ENCODE results near the gene RNF11. TPM values are rescaled to one million over a fixed set of nuclear protein-coding genes. Genes with fewer than 3 reads are reported as not detected.

Gene RNF11
- total RNA-seq, 1 experiment from 2014 or later = 67.5 TPM

DNA sequence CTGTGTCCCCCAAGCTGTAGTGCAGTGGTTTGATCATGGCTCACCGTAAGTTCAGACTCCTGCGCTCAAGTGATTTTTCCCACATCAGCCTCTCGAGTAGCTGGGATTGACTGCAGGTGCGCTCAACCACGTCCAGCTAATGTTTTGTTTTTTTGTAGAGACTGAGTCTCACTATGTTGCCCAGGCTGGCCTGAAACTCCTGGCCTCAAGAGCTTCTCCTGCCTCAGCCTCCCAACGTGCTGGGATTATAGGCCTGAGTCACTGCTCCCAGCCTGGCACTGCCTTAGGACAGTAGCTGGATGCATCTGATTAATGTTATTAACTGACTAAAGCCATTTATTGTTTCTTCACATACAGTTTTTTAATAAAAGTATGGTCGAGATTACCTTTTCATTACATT lies 40.2 kb downstream of the RNF11 start:
- Histone ChIP-seq H3K36me3 (ENCODE audit: insufficient read depth, low read length, poor library complexity, severe bottlenecking) (peaks cover 12% of the 10 kb centered on the region), H3K4me1 (ENCODE audit: insufficient read depth, low read length, poor library complexity, severe bottlenecking) (peaks cover under 1% of the 10 kb centered on the region), H3K27ac (ENCODE audit: low read depth, low read length, poor library complexity, severe bottlenecking) (no peak overlapping the region), H3K27me3 (replicated peaks; ENCODE audit: insufficient read depth, low read depth, low read length, poor library complexity) (no peaks in the 10 kb centered on the region), H3K4me3 (ENCODE audit: low read depth, low read length, poor library complexity, severe bottlenecking) (no peak overlapping the region), H3K9me3 (ENCODE audit: low read depth, low read length, poor library complexity, severe bottlenecking) (no peaks in the 10 kb centered on the region)
- POLR2A ChIA-PET (ENCODE audit: low non-redundant PET) = no interaction called here
- no peak for TF ChIP-seq EZH2 (IDR thresholded peaks at IDR 0.05; ENCODE audit: borderline replicate concordance, low read depth, low read length, poor library complexity, severe bottlenecking)
- TF ChIP-seq CTCF (conservative IDR thresholded peaks at IDR 0.05; ENCODE audit: low read depth, low read length) = no peak
- BruUV-seq (replicated peaks) = no TSS peak
- CTCF ChIA-PET = interaction anchor here (0.5 kb wide), 1 partner anchor 25 kb away, joined by 9 read pairs; no protein-coding TSS in a partner anchor
- DNase-seq (ENCODE audit: low spot score) = no peak
- intact Hi-C loops (cut with micrococcal nuclease; ENCODE audit: unreplicated experiment) = no loop called here

DNA sequence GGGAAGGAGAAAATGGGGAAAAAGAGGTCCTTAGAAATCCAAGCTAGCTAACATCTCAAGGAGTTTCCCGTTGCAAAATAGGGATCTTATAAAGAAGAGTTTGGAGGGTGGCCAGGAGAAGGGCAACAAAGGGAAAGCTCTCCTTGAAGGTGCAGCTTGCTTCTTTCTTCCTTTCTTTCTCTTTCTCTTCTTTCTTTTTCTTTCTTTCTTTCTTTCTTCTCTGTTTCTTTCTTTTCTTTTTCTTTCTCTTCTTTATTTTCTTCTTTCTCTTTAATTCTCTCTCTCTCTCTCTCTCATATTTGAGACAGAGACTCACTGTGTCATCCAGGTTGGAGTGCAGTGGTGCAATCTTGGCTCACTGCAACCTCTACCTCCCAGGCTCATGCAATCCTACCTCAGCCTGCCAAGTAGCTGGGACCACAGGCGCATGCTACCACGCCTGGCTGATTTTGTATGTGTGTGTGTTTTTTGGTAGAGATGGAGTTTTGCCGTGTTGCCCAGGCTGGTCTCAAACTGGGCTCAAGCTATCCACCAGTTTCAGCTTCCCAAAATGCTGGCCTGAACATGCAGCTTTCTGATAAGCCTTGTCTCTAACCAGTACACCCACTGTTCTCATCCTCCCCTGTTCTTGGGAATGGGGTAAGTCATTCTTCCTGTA lies 44.4 kb downstream of the RNF11 start:
- POLR2A ChIA-PET (ENCODE audit: low non-redundant PET) = no interaction called here
- no peak for DNase-seq (ENCODE audit: low spot score)
- no peaks in the 10 kb centered on the region for H3K9me3 ChIP-seq (ENCODE audit: low read depth, low read length, poor library complexity, severe bottlenecking)
- no peak overlapping the region for H3K4me3 ChIP-seq (ENCODE audit: low read depth, low read length, poor library complexity, severe bottlenecking)
- no peak overlapping the region for H3K27ac ChIP-seq (ENCODE audit: low read depth, low read length, poor library complexity, severe bottlenecking)
- no peaks in the 10 kb centered on the region for H3K27me3 ChIP-seq (replicated peaks; ENCODE audit: insufficient read depth, low read depth, low read length, poor library complexity)
- TF ChIP-seq EZH2 (IDR thresholded peaks at IDR 0.05; ENCODE audit: borderline replicate concordance, low read depth, low read length, poor library complexity, severe bottlenecking) = no peak
- TF ChIP-seq CTCF (conservative IDR thresholded peaks at IDR 0.05; ENCODE audit: low read depth, low read length) = no peak
- no TSS peak for BruUV-seq (replicated peaks)
- CTCF ChIA-PET = no interaction called here
- H3K36me3 ChIP-seq (ENCODE audit: insufficient read depth, low read length, poor library complexity, severe bottlenecking) = no peaks in the 10 kb centered on the region
- no peaks in the 10 kb centered on the region for H3K4me1 ChIP-seq (ENCODE audit: insufficient read depth, low read length, poor library complexity, severe bottlenecking)
- intact Hi-C loops (cut with micrococcal nuclease; ENCODE audit: unreplicated experiment) = no loop called here

DNA sequence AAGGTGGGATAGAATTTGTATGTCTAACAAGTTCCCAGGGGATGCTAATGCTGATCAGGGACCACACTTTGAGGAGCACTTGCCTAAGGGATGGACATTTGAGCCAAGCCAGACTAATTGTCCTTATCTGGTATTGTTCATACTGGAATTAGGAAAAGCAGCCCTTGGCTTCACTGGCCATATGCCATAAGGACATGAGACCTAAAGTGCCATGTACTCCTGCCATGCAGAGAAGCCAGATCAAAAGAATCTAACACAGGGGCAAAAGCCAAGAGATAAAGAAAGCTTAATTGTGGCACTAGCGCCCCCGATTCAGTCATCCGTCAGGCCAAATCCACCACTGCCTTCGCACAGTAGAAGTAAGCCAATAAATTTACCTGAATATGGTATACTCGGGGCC lies 45.7 kb downstream of the RNF11 start:
- Histone ChIP-seq H3K27ac (ENCODE audit: low read depth, low read length, poor library complexity, severe bottlenecking) (no peak overlapping the region), H3K9me3 (ENCODE audit: low read depth, low read length, poor library complexity, severe bottlenecking) (no peaks in the 10 kb centered on the region), H3K4me3 (ENCODE audit: low read depth, low read length, poor library complexity, severe bottlenecking) (no peak overlapping the region), H3K4me1 (ENCODE audit: insufficient read depth, low read length, poor library complexity, severe bottlenecking) (no peaks in the 10 kb centered on the region), H3K36me3 (ENCODE audit: insufficient read depth, low read length, poor library complexity, severe bottlenecking) (no peaks in the 10 kb centered on the region), H3K27me3 (replicated peaks; ENCODE audit: insufficient read depth, low read depth, low read length, poor library complexity) (no peaks in the 10 kb centered on the region)
- BruUV-seq (replicated peaks) = no TSS peak
- POLR2A ChIA-PET (ENCODE audit: low non-redundant PET) = no interaction called here
- intact Hi-C loops (cut with micrococcal nuclease; ENCODE audit: unreplicated experiment) = no loop called here
- no peak for TF ChIP-seq EZH2 (IDR thresholded peaks at IDR 0.05; ENCODE audit: borderline replicate concordance, low read depth, low read length, poor library complexity, severe bottlenecking)
- CTCF ChIA-PET = no interaction called here
- no peak for DNase-seq (ENCODE audit: low spot score)

DNA sequence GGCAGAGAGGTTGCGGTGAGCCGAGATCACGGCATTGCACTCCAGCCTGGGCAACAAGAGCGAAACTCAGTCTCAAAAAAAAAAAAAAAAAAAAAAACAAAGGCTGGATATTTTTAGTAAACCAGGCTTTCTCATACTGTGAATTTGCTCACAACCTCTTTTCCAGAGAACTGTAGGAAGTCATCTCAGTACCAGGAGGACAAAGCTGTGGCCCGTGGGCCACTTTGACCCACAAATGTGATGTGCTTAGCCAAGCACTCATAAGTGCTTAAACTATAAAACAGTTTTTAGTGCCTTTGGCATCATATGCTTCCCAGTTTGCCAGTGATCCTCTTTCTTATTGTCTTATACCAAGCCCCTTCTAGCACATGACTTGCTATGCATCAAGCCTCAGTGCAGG lies 46.5 kb downstream of the RNF11 start:
- no TSS peak for BruUV-seq (replicated peaks)
- Histone ChIP-seq H3K4me1 (ENCODE audit: insufficient read depth, low read length, poor library complexity, severe bottlenecking) (no peaks in the 10 kb centered on the region), H3K27me3 (replicated peaks; ENCODE audit: insufficient read depth, low read depth, low read length, poor library complexity) (no peaks in the 10 kb centered on the region), H3K27ac (ENCODE audit: low read depth, low read length, poor library complexity, severe bottlenecking) (no peak overlapping the region), H3K4me3 (ENCODE audit: low read depth, low read length, poor library complexity, severe bottlenecking) (no peak overlapping the region), H3K9me3 (ENCODE audit: low read depth, low read length, poor library complexity, severe bottlenecking) (no peaks in the 10 kb centered on the region), H3K36me3 (ENCODE audit: insufficient read depth, low read length, poor library complexity, severe bottlenecking) (no peaks in the 10 kb centered on the region)
- TF ChIP-seq CTCF (conservative IDR thresholded peaks at IDR 0.05; ENCODE audit: low read depth, low read length) = no peak
- TF ChIP-seq EZH2 (IDR thresholded peaks at IDR 0.05; ENCODE audit: borderline replicate concordance, low read depth, low read length, poor library complexity, severe bottlenecking) = no peak
- POLR2A ChIA-PET (ENCODE audit: low non-redundant PET) = no interaction called here
- no peak for DNase-seq (ENCODE audit: low spot score)
- CTCF ChIA-PET = no interaction called here
- intact Hi-C loops (cut with micrococcal nuclease; ENCODE audit: unreplicated experiment) = no loop called here
